Stomach (tissue), 4 donors: Measurements from ENCODE around the gene ZNF423.

Source experiments
- CTCF ChIP-seq, 7 experiments: fragments of 450-650 bp in 4 of 7; fragments of 200-600 bp in 3 of 7; sonication (generic) in 3 of 7; IDR thresholded peaks; one replicate each; pipeline ENCODE4 v1.5.1; 2016 to 2019; ENCODE audit warnings: antibody characterized with exemption in 7 of 7, control low read depth in 2 of 7, mild to moderate bottlenecking in 1 of 7
- EP300 ChIP-seq: sonication (generic); formaldehyde crosslinking; IDR thresholded peaks from one replicate; pipeline ENCODE4 v1.6.1; 2017; ENCODE audit warnings: antibody characterized with exemption
- POLR2A ChIP-seq, 4 donors: fragments of 450-650 bp; IDR thresholded peaks; one replicate each; pipeline ENCODE4 v1.6.1; 2016; ENCODE audit warnings: antibody characterized with exemption in 4 of 4, control low read depth in 2 of 4, mild to moderate bottlenecking in 1 of 4, moderate library complexity in 1 of 4

GRCh38 chr16:49619811-49620157 lies 236.1 kb downstream of the ZNF423 start:
- TF ChIP-seq CTCF (IDR thresholded peaks at IDR 0.05) (no peak), POLR2A (IDR thresholded peaks at IDR 0.05) (no peak), EP300 (no peak)
